ENCODE results near the gene TTC22.

Gene TTC22

DNA sequence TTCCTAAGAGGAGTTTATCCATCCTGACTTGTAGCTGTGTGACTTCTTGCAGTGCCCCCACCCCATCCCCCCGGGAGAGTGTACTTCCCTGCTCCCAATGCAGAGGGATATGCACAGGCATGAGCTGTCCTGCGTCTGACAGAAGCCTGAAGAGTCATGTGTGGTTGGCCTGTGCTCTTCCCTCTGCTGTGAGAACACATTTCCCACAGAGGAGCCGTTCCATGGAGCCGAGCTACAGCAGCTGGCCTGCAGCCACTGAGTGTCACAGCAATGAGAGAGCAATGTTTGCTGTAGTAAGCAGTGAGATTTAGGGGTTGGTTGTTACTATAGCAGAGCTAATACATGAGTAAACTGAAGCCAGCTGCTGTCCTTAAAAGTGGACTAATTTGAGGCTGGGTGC is 58.8 kb downstream of the TTC22 start:
- TF ChIP-seq, protein P1, sequence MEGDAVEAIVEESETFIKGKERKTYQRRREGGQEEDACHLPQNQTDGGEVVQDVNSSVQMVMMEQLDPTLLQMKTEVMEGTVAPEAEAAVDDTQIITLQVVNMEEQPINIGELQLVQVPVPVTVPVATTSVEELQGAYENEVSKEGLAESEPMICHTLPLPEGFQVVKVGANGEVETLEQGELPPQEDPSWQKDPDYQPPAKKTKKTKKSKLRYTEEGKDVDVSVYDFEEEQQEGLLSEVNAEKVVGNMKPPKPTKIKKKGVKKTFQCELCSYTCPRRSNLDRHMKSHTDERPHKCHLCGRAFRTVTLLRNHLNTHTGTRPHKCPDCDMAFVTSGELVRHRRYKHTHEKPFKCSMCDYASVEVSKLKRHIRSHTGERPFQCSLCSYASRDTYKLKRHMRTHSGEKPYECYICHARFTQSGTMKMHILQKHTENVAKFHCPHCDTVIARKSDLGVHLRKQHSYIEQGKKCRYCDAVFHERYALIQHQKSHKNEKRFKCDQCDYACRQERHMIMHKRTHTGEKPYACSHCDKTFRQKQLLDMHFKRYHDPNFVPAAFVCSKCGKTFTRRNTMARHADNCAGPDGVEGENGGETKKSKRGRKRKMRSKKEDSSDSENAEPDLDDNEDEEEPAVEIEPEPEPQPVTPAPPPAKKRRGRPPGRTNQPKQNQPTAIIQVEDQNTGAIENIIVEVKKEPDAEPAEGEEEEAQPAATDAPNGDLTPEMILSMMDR (conservative IDR thresholded peaks at IDR 0.05; ENCODE audit: low read length): no peak
- no peak overlapping the region for H3K4me3 ChIP-seq (ENCODE audit: low read length)
- DNase-seq (ENCODE audit: low read depth): peak; percentile 27

DNA sequence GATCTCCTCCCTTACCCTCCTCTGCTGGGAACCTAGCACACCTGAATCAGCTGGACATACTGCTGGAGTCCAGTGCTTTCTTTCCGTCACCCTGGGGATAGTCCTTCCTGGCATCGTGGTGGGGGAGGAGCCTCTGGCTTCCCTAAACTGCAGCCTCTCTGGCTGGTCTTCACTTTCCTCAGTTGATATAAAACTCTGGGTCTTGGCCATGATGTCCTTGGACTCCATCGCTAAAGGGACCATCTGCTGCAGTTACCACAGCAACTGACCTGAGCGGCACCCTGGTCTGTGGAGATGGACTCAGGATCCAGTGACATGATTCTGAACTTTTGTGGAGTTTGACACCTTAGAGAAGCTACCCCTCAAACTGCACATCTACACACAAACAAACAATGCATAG is 59.6 kb downstream of the TTC22 start:
- DNase-seq (ENCODE audit: low read depth): no peak
- no peak overlapping the region for H3K4me3 ChIP-seq (ENCODE audit: low read length)
- TF ChIP-seq, protein P1 (conservative IDR thresholded peaks at IDR 0.05; ENCODE audit: low read length): no peak

DNA sequence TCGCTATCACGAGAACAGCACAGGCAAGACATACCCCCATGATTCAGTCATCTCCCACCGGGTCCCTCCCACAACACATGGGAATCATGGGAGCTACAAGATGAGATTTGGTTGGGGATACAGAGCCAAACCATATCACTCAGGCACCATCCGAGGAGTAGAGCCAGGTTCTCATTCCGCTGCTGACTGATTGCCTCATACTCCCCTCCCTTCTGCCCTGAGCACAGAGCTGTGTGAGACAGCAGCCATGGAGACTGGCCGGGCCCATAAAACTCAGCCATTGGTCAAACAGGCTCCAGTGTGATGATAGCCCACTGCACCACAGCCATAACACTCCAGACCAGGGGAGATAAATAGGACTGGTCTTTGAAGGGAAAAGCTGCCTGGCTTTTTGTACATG is 62.9 kb downstream of the TTC22 start:
- no peak for DNase-seq (ENCODE audit: low read depth)
- TF ChIP-seq, protein P1 (conservative IDR thresholded peaks at IDR 0.05; ENCODE audit: low read length): no peak
- no peak overlapping the region for H3K4me3 ChIP-seq (ENCODE audit: low read length)

DNA sequence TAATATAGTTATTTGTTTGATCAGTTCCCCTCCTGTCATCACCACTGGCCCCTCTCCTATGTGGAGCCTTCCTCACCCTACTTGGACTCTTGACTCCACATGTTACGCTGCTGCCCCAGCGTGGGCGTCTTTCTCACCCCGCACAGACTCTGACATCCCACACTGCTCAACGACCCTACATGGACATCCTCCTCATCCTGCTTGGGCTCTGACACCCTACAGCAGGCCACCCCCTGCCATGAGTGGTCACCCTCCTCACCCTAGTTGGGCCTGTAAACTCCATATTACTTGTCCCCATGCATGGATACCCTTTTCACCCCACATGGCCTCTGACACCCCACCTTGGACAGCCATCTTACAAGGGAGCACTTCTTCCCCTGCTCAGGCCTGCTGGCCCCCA is 64.4 kb downstream of the TTC22 start:
- no peak for DNase-seq (ENCODE audit: low read depth)
- TF ChIP-seq, protein P1 (conservative IDR thresholded peaks at IDR 0.05; ENCODE audit: low read length): no peak
- no peak overlapping the region for H3K4me3 ChIP-seq (ENCODE audit: low read length)
